CD4-positive, alpha-beta T cell treated with Interleukin-21 for 1 hour (primary cell): ENCODE measurements around the gene C1orf52.
"Not testable (repeated sequence)": the region's sequence is repeated elsewhere in the genome, so short reads cannot be mapped to it uniquely, and the experiment has no call there.

ENCODE experiments used
- DNase-seq: peaks from one replicate; pipeline ENCODE4 v3.0.0-alpha.2; 2020

Gene C1orf52

GRCh38 chr1:85276978-85277639 lies 17.6 kb upstream of the C1orf52 start:
- DNase-seq: no peak

- peak; percentile 98 for DNase-seq
Observed at GRCh38 chr1:85276215-85276977, 16.9 kb upstream of the C1orf52 start, which contains the start of gene BCL10. TSS of gene BCL10 (minus strand) at chr1:85276632. CDS start at chr1:85276352, 280 bp downstream.

- DNase-seq: peak; percentile 64
Observed at GRCh38 chr1:85275701-85276214, 16.3 kb upstream of the C1orf52 start.

GRCh38 chr1:85274969-85275453 lies 15.5 kb upstream of the C1orf52 start:
- no peak for DNase-seq

- DNase-seq: no peak
Observed at GRCh38 chr1:85273397-85273796, 13.9 kb upstream of the C1orf52 start.

GRCh38 chr1:85268801-85269585 lies 9.5 kb upstream of the C1orf52 start:
- no peak for DNase-seq

- DNase-seq: no peak
Observed at GRCh38 chr1:85267313-85267712, 7.9 kb upstream of the C1orf52 start.

- no peak for DNase-seq
Observed at GRCh38 chr1:85264150-85264549, 4.7 kb upstream of the C1orf52 start.

GRCh38 chr1:85262985-85263384 lies 3.5 kb upstream of the C1orf52 start:
- no peak for DNase-seq

GRCh38 chr1:85259912-85260274 lies 431 bp upstream of the C1orf52 start:
- DNase-seq: no peak

GRCh38 chr1:85258536-85259117 lies 835 bp downstream of the C1orf52 start:
- DNase-seq: no peak

GRCh38 chr1:85249042-85249441 lies 10.4 kb downstream of the C1orf52 start:
- DNase-seq: not testable (repeated sequence)

- no peak for DNase-seq
Observed at GRCh38 chr1:85245891-85246290, 13.6 kb downstream of the C1orf52 start.

GRCh38 chr1:85245456-85245855 lies 14.0 kb downstream of the C1orf52 start:
- no peak for DNase-seq

GRCh38 chr1:85244271-85245061 lies 15.0 kb downstream of the C1orf52 start:
- no peak for DNase-seq

- DNase-seq: no peak
Observed at GRCh38 chr1:85243372-85243771, 16.1 kb downstream of the C1orf52 start.

GRCh38 chr1:85240643-85241042 lies 18.8 kb downstream of the C1orf52 start:
- DNase-seq: no peak

- DNase-seq: peak; percentile 26
Observed at GRCh38 chr1:85240174-85240601, 19.3 kb downstream of the C1orf52 start.

- DNase-seq: no peak
Observed at GRCh38 chr1:85237613-85238012, 21.8 kb downstream of the C1orf52 start.

GRCh38 chr1:85230305-85230977 lies 29.0 kb downstream of the C1orf52 start:
- DNase-seq: peak; percentile 6

- no peak for DNase-seq
Observed at GRCh38 chr1:85229574-85230097, 29.8 kb downstream of the C1orf52 start.
